ENCODE measurements around the gene GCNT1.

DNA sequence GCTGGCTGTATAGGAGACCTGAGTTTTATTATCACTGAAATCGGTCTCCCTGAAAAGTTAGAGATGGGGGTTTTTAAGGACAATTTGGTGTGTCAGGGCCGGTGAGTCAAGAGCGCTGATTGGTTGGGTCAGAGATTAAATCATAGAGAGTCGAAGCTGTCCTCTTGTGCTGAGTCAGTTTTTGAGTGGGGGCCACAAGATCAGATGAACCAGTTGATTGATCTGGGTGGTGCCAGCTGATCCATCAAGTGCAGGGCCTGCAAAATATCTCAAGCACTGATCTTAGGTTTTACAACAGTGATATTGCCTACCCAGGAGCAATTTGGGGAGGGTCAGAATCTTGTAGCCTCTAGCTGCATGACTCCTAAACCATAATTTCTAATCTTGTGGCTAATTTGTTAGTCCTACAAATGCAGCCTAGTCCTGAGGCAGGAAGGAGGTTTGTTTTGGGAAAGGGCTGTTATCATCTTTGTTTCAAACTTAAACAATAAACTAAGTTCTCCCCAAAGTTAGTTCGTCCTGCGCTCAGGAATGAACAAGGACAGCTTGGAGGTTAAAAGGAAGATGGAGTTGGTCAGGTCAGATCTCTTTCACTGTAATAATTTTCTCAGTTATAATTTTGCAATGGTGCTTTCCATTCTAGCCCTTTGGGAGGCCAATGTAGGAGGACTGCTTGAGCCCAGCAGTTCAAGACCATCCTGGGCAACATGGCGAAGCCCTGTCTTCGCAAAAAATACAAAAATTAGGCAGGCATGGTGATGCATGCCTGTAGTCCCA, 33.1 kb upstream of the GCNT1 start:
- TF ChIP-seq CTCF (IDR thresholded peaks at IDR 0.05; ENCODE audit: poor library complexity) (no peak), EZH2phosphoT487 (IDR thresholded peaks at IDR 0.05; ENCODE audit: low read depth, severe bottlenecking, unreplicated experiment) (no peak)
